Mesothelial cell of epicardium (in vitro differentiated cells): ENCODE measurements around the gene LRCOL1. TPM values are rescaled to one million over a fixed set of nuclear protein-coding genes. Genes with fewer than 3 reads are reported as not detected.

Experiments
- DNase-seq, 2 experiments: peaks; one replicate each; pipeline ENCODE4 v3.0.0; 2021; ENCODE audit warnings: low spot score in 2 of 2; ENCODE audit not compliant: unreplicated experiment in 2 of 2
- H3K27ac Mint-ChIP-seq: 2 replicates; pipeline ENCODE4 v1.8.0; 2021; ENCODE audit warnings: mixed read lengths
- H3K27me3 Mint-ChIP-seq: 2 replicates; pipeline ENCODE4 v1.8.0; 2021; ENCODE audit warnings: low read depth, mixed read lengths
- H3K36me3 Mint-ChIP-seq: 2 replicates; pipeline ENCODE4 v1.8.0; 2021; ENCODE audit warnings: mixed read lengths
- H3K4me1 Mint-ChIP-seq: 2 replicates; pipeline ENCODE4 v1.8.0; 2021; ENCODE audit warnings: mixed read lengths
- H3K4me3 Mint-ChIP-seq: 2 replicates; pipeline ENCODE4 v1.8.0; 2021; ENCODE audit warnings: mild to moderate bottlenecking, moderate library complexity, mixed read lengths
- H3K9me3 Mint-ChIP-seq: 2 replicates; pipeline ENCODE4 v1.8.0; 2021; ENCODE audit warnings: mixed read lengths
- total RNA-seq: library from RNA; stranded (reverse); gene quantifications from 3 replicates; pipeline ENCODE4 v1.2.1, GENCODE V29; 2021
- TF ChIP-seq, protein P1 (sequence below): fragments of 200-600 bp; sonication (generic); IDR thresholded peaks from one replicate; pipeline ENCODE4 v1.5.0; 2021; ENCODE audit warnings: antibody characterized with exemption; ENCODE audit not compliant: unreplicated experiment

LRCOL1 gene
- total RNA-seq: not detected in 3 replicates

DNA sequence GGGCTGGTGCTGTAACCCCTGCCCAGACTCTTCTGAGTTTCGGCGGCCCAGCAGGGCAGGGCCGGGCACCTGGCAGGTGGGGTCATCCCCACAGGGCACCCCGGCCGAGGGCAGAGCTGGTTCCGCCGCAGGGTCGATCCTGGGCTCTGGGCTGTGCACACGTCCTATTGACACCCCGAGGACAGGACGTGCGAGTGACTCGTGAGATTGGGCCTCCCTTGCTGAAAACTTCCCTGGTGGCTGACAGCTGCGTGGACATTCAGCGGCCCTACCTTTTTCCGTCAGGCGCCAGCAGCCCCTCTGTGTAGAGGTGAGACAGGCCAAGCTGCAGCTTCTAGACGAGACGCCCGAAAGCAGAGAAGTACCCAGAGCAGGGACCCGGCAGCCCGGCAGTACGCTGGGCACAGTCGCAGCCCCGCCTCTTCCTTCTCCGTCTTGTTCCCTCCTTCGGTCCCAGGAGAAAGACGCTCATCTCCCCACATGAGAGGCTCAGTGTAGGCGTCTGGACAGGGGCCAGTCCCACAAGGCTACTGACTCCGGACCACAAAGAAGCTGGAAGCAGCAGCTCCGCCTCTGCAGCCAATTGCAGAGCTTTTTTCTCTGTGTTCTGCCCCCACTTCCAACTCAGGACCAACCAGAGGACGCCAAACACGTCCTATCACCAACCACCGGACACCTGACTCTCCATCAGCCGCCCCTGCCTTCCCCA lies at the start of gene LRCOL1:
LRCOL1 (minus strand) TSS at position 532 of the 709 bp plus-strand sequence. CDS start 4,331 bp downstream, outside the sequence.
- H3K27me3 Mint-ChIP-seq: peaks cover 61% of the 10 kb centered on the region
- DNase-seq: no peak

DNA sequence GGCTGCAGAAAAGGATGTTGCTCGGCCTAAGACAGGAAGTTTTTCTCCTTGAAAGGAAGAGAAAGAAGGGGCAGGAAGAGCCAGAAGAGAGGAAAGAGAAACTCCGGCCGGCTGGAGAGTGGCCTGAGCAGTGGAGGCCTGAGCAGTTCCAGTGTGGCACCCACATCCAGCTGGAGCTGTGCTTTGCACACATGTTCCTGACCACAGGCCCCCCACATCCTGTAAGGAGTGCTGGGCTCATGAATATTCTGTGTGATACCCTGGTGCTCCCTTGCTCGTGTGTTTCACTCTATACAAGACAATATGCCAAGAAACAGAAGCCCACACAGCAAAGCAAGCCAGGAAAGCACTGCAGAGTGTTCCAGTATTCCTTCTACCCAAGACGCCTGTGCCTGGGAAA lies 49.7 kb upstream of the LRCOL1 start:
- DNase-seq: no peak
- no peaks in the 10 kb centered on the region for H3K27me3 Mint-ChIP-seq
- no peak overlapping the region for H3K27ac Mint-ChIP-seq
- peaks cover 40% of the 10 kb centered on the region for H3K36me3 Mint-ChIP-seq
- no peaks in the 10 kb centered on the region for H3K4me1 Mint-ChIP-seq
- TF ChIP-seq, protein P1, sequence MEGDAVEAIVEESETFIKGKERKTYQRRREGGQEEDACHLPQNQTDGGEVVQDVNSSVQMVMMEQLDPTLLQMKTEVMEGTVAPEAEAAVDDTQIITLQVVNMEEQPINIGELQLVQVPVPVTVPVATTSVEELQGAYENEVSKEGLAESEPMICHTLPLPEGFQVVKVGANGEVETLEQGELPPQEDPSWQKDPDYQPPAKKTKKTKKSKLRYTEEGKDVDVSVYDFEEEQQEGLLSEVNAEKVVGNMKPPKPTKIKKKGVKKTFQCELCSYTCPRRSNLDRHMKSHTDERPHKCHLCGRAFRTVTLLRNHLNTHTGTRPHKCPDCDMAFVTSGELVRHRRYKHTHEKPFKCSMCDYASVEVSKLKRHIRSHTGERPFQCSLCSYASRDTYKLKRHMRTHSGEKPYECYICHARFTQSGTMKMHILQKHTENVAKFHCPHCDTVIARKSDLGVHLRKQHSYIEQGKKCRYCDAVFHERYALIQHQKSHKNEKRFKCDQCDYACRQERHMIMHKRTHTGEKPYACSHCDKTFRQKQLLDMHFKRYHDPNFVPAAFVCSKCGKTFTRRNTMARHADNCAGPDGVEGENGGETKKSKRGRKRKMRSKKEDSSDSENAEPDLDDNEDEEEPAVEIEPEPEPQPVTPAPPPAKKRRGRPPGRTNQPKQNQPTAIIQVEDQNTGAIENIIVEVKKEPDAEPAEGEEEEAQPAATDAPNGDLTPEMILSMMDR: no peak
- H3K9me3 Mint-ChIP-seq: no peaks in the 10 kb centered on the region
- no peak overlapping the region for H3K4me3 Mint-ChIP-seq

More for the DNA sequence above, at the start of gene LRCOL1:
- Mint-ChIP-seq H3K36me3 (no peaks in the 10 kb centered on the region), H3K4me1 (peaks cover 2% of the 10 kb centered on the region), H3K27ac (no peak within 1 kb of the TSS), H3K4me3 (no peak within 1 kb of the TSS), H3K9me3 (no peaks in the 10 kb centered on the region)
- TF ChIP-seq, protein P1: no peak

DNA sequence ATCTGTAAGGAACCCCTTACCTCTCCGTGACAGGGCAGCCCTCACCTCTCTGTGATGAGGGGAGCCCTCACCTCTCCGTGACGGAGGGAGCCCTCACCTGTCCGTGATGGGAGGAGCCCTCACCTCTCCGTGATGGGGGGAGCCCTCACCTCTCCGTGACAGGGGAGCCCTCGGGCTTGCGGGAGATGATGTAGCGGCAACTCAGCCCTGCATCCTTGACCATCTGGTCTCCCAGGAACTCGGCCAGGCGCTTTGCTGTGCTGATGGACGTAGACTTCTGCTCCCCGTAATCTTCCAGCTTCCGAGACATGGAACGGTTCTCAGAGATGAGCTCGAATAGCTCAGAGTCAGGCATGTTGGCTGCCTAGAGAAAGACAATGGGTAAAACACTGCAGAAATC lies 48.8 kb upstream of the LRCOL1 start:
- TF ChIP-seq, protein P1: no peak
- Mint-ChIP-seq H3K4me3 (no peak overlapping the region), H3K4me1 (no peaks in the 10 kb centered on the region), H3K27me3 (no peaks in the 10 kb centered on the region), H3K9me3 (no peaks in the 10 kb centered on the region), H3K27ac (no peak overlapping the region), H3K36me3 (peaks cover 39% of the 10 kb centered on the region)
- DNase-seq: no peak

DNA sequence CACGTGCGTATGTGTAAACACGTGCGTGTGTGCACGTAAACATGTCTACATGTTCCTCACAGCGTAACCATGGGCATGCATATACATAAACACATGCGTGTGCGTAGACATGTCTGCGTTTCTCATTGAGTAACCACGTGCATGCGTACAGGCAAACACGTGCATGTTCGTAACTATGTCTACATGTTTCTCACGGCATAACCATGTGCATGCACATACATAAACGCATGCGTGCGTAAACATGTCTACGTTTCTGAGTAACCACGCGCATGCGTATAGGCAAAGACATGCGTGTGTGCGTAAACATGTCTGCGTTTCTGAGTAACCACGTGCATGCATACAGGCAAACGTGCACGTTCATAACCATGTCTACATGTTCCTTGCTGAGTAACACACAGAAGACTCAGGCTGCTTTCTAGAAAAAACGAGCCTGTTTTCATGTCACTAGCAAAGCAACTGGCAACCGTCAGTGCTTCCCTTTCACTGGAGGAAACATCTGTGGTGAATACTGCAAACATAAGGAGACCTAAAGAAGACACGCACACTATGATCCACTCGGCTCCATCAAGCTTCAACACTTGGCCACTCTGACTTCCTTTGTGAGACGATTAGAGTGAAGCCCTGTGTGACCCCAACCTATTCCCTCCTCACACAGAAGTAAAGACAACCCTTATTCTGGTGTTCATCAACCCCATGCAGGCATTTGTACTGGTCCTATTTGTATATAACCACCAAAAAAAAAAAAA lies 47.9 kb upstream of the LRCOL1 start:
- Mint-ChIP-seq H3K4me3 (no peak overlapping the region), H3K4me1 (no peaks in the 10 kb centered on the region), H3K36me3 (peaks cover 45% of the 10 kb centered on the region), H3K27ac (no peak overlapping the region), H3K9me3 (no peaks in the 10 kb centered on the region), H3K27me3 (no peaks in the 10 kb centered on the region)
- DNase-seq: no peak
- TF ChIP-seq, protein P1: no peak

DNA sequence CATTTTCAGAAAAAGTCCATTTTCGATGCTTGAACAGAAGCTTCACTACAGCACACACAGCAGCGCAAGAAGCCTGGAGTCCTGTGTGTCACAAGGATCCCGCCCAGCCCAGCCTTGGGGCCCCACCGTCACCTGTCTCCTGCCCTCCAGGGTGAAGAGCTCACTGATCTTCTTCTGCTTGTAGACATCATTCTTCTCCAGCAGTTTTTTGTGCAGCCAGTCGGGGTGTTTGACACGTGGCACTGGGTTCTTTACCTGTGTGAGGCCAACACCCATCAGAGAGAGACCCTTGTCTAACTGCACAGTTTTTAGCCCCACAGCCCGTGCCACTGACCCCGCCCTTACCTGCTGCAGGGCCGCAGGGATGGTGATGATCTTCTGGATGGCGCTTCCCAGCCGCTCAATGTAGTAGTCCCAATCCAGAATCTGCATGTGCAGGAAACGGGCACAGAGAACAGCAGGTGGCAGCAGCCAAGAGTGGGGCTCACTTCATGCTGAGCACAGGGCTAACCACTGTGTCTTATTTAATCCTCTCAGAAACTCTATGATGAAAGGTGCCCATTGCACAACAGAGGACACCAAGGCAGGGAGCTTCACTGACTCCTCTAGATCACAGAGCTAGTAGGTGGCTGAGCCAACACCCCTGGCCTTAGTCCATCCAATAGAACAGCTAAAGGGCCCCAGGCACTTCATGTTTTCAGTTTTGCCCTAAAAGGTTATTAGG lies 46.8 kb upstream of the LRCOL1 start:
- Mint-ChIP-seq H3K27me3 (no peaks in the 10 kb centered on the region), H3K4me1 (no peaks in the 10 kb centered on the region), H3K36me3 (peaks cover 43% of the 10 kb centered on the region), H3K4me3 (no peak overlapping the region), H3K9me3 (no peaks in the 10 kb centered on the region), H3K27ac (no peak overlapping the region)
- no peak for DNase-seq
- TF ChIP-seq, protein P1: no peak
